ENCODE results near the gene CAMK2G.
A peak's percentile ranks its signal among the peaks of the same experiment; 100 is the strongest.

The CAMK2G gene

GRCh38 chr10:73779539-73780197 is 94.7 kb downstream of the CAMK2G start:
- Histone ChIP-seq H3K27me3 (replicated peaks) (no peaks in the 10 kb centered on the region), H3K27ac (no peak overlapping the region), H3K4me3 (ENCODE audit: low read depth, low read length) (no peak overlapping the region), H3K36me3 (replicated peaks) (peaks cover 13% of the 10 kb centered on the region)
- TF ChIP-seq CTCF (IDR thresholded peaks at IDR 0.05; ENCODE audit: low read depth, low read length, missing control alignments), result no peak
- in situ Hi-C loops (cut with HindIII; ENCODE audit: low pct_ligation_motif_present, low sequenced_read_pairs), result no loop called here
- no peak for DNase-seq

- Histone ChIP-seq H3K27ac (no peak overlapping the region), H3K36me3 (replicated peaks) (peaks cover 13% of the 10 kb centered on the region), H3K27me3 (replicated peaks) (no peaks in the 10 kb centered on the region), H3K4me3 (ENCODE audit: low read depth, low read length) (no peak overlapping the region)
- no peak for DNase-seq
- no peak for TF ChIP-seq CTCF (IDR thresholded peaks at IDR 0.05; ENCODE audit: low read depth, low read length, missing control alignments)
- in situ Hi-C loops (cut with HindIII; ENCODE audit: low pct_ligation_motif_present, low sequenced_read_pairs), result no loop called here
Observed at GRCh38 chr10:73779018-73779417, 95.3 kb downstream of the CAMK2G start.

GRCh38 chr10:73774637-73775036 is 99.7 kb downstream of the CAMK2G start:
- DNase-seq, result no peak
- H3K27ac ChIP-seq, result no peak overlapping the region
- H3K27me3 ChIP-seq (replicated peaks), result no peaks in the 10 kb centered on the region
- in situ Hi-C loops (cut with HindIII; ENCODE audit: low pct_ligation_motif_present, low sequenced_read_pairs), result no loop called here
- peak overlapping the region; percentile 81 for H3K4me3 ChIP-seq (ENCODE audit: low read depth, low read length)
- peak; percentile 17 for TF ChIP-seq CTCF (IDR thresholded peaks at IDR 0.05; ENCODE audit: low read depth, low read length, missing control alignments)
- H3K36me3 ChIP-seq (replicated peaks), result peaks cover 31% of the 10 kb centered on the region

DNA sequence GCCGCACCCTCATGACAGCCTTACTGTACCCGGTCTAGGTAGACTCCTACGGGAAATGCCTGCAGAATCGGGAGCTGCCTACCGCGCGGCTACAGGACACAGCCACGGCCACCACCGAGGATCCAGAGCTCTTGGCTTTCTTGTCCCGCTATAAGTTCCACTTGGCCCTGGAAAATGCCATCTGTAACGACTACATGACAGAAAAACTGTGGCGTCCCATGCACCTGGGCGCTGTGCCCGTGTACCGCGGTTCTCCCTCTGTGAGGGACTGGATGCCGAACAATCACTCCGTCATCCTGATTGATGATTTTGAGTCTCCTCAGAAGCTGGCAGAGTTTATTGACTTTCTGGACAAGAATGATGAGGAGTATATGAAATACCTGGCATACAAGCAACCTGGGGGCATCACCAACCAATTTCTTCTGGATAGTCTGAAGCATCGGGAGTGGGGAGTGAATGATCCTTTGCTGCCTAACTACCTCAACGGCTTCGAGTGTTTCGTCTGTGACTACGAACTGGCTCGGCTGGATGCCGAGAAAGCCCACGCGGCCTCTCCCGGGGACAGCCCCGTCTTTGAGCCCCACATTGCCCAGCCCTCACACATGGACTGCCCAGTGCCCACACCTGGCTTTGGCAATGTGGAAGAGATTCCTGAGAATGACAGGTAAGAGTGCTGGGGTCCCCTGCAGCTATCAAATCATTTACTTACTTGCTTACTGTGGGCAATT is 101.0 kb downstream of the CAMK2G start:
- no peak for TF ChIP-seq CTCF (IDR thresholded peaks at IDR 0.05; ENCODE audit: low read depth, low read length, missing control alignments)
- DNase-seq, result no peak
- no peaks in the 10 kb centered on the region for H3K27me3 ChIP-seq (replicated peaks)
- peak overlapping the region; percentile 81 for H3K4me3 ChIP-seq (ENCODE audit: low read depth, low read length)
- H3K36me3 ChIP-seq (replicated peaks), result peaks cover 42% of the 10 kb centered on the region
- in situ Hi-C loops (cut with HindIII; ENCODE audit: low pct_ligation_motif_present, low sequenced_read_pairs), result no loop called here
- H3K27ac ChIP-seq, result no peak overlapping the region

DNA sequence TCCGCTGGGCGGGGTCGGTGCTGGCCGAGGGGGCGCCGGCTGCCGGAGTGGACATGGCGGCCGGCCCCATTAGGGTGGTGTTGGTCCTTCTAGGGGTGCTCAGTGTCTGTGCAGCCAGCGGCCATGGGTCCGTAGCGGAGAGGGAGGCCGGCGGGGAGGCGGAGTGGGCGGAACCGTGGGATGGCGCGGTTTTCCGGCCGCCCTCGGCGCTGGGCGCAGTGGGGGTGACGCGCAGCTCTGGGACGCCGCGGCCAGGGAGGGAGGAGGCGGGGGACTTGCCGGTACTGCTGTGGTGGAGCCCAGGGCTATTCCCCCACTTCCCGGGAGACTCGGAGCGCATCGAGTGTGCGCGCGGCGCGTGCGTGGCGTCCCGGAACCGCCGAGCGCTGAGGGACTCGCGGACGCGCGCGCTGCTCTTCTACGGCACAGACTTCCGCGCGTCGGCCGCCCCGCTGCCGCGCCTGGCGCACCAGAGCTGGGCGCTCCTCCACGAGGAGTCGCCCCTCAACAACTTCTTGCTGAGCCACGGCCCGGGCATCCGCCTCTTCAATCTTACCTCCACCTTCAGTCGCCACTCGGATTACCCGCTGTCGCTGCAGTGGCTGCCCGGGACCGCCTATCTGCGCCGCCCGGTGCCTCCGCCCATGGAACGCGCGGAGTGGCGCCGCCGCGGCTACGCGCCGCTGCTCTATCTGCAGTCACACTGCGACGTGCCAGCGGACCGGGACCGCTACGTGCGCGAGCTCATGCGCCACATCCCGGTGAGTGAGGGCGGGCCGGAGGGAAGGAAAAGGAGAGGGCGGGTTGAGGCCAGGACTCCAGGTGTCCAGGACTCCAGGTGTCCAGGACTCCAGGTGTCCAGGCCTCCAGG is 101.8 kb downstream of the CAMK2G start:
- H3K36me3 ChIP-seq (replicated peaks), result peaks cover 48% of the 10 kb centered on the region
- TF ChIP-seq CTCF (IDR thresholded peaks at IDR 0.05; ENCODE audit: low read depth, low read length, missing control alignments), result peak; percentile 7
- peak overlapping the region; percentile 81 for H3K4me3 ChIP-seq (ENCODE audit: low read depth, low read length)
- peak overlapping the region; percentile 88 for H3K27ac ChIP-seq
- no peaks in the 10 kb centered on the region for H3K27me3 ChIP-seq (replicated peaks)
- DNase-seq, result peak; percentile 62
- in situ Hi-C loops (cut with HindIII; ENCODE audit: low pct_ligation_motif_present, low sequenced_read_pairs), result no loop called here

Data from brain microvascular endothelial cell (primary cell).